Thymus (tissue), 11 donors: ENCODE data around the gene PLXNB3. TPM values are rescaled to one million over a fixed set of nuclear protein-coding genes. Genes with fewer than 3 reads are reported as not detected.

Experiments
- DNase-seq, 9 donors: peaks; one replicate each; pipeline ENCODE4 v3.0.0-alpha.2; 2013; ENCODE audit warnings: low spot score in 9 of 9, low read depth in 6 of 9, missing footprints in 1 of 9
- H3K27ac ChIP-seq, 2 donors: one replicate each; pipeline ENCODE4 v1.5.1; 2013; ENCODE audit warnings: control low read depth in 1 of 2, low read depth in 1 of 2, low read length in 1 of 2, mild to moderate bottlenecking in 1 of 2, moderate library complexity in 1 of 2
- H3K27me3 ChIP-seq, 2 donors: one replicate each; pipeline ENCODE4 v1.5.1; 2013; ENCODE audit warnings: low read length in 1 of 2; ENCODE audit not compliant: control insufficient read depth in 2 of 2, insufficient read depth in 1 of 2
- H3K36me3 ChIP-seq, 2 donors: one replicate each; pipeline ENCODE4 v1.5.1; 2013; ENCODE audit warnings: low read length in 1 of 2, mild to moderate bottlenecking in 1 of 2, moderate library complexity in 1 of 2; ENCODE audit not compliant: control insufficient read depth in 2 of 2, insufficient read depth in 2 of 2
- H3K4me1 ChIP-seq, 2 donors: one replicate each; pipeline ENCODE4 v1.5.1; 2013; ENCODE audit warnings: low read length in 2 of 2; ENCODE audit not compliant: control insufficient read depth in 2 of 2, insufficient read depth in 2 of 2
- H3K4me3 ChIP-seq, 2 donors: one replicate each; pipeline ENCODE4 v1.5.1; 2013; ENCODE audit warnings: low read length in 2 of 2, control low read depth in 1 of 2, mild to moderate bottlenecking in 1 of 2
- H3K9me3 ChIP-seq, 2 donors: one replicate each; pipeline ENCODE4 v1.5.1; 2013; ENCODE audit warnings: low read length in 1 of 2, mild to moderate bottlenecking in 1 of 2; ENCODE audit not compliant: control insufficient read depth in 2 of 2, insufficient read depth in 1 of 2
- WGBS: extraction: QIAGEN DNeasy Blood & Tissue Kit; methylation state at CpG from one replicate; pipeline ENCODE4 v1.1.7; 2013; 5-methylcytosine and 5-hydroxymethylcytosine counted together
- polyA plus RNA-seq: library from polyadenylated mRNA; stranded (reverse); fragments of 200-250 nt; gene quantifications from one replicate; pipeline ENCODE4 v1.2.3, GENCODE V29; 2013
- total RNA-seq: library from RNA; stranded (reverse); fragments of 120-200 nt; gene quantifications from one replicate; pipeline ENCODE4 v1.2.4, GENCODE V29; 2013
- donor health status: healthy.

Gene PLXNB3
- total and polyA plus RNA-seq, 2 donors = 0.14 to 0.71 TPM

DNA sequence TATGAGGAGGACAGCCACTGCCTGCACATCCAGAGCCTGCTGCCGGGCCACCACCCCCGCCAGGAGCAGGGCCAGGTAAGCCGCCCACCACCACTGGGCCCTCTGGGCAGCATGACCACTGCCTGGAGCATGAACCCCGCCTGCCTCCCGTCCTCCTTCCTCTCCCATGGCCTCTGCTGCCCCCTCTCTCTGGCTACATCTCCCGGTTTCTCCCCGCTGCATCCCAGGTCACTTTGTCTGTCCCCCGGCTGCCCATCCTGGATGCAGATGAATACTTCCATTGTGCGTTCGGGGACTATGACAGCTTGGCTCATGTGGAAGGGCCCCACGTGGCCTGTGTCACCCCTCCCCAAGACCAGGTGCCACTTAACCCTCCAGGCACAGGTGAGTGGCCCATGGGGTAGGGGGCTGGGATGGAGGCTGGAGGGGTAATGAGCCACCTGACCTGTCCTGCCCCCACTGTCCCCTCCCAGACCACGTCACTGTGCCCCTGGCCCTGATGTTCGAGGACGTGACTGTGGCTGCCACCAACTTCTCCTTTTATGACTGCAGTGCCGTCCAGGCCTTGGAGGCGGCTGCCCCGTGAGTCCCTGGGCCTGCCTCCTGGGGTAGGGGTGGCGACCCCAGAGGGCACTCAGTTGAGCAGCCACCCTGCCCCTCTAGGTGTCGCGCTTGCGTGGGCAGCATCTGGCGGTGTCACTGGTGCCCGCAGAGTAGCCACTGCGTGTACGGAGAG, 6.0 kb downstream of the PLXNB3 start:
- Histone ChIP-seq H3K27ac (no peak overlapping the region), H3K4me1 (peaks cover 0 to 8% of the 10 kb centered on the region in 2 donors), H3K9me3 (no peaks in the 10 kb centered on the region), H3K4me3 (no peak overlapping the region), H3K27me3 (peaks cover 0 to 10% of the 10 kb centered on the region in 2 donors), H3K36me3 (no peaks in the 10 kb centered on the region)
- no peak for DNase-seq
- WGBS = 95% methylated on average over 25 of the region's 25 CpGs

DNA sequence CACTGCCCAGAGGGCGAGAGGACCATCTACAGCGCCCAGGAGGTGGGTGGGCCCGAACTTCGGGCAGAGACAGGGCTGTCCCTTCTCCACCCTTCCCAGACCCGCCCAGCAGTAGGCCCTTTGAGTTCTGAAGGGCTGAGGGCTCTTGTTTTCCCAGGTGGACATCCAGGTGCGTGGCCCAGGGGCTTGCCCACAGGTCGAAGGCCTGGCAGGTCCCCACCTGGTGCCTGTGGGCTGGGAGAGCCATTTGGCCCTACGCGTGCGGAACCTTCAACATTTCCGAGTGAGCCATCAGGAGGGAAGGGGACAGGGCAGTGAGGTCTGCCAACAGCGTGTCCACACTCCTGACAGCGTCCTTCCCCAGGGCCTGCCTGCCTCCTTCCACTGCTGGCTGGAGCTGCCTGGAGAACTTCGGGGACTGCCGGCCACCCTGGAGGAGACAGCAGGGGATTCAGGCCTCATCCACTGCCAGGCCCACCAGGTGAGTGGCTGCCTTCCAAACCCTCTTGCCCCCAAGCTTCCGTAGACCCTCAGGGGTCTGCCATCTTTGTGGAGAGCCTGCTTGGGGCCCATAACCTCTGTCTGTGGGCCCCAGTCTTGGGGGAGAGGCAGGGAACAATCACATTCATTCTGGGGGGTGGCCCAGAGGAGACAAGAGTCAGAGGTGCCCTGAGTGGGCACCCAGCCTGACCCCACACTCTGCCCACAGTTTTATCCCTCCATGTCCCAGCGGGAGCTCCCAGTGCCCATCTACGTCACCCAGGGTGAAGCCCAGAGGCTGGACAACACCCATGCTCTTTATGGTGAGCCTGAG, 6.8 kb downstream of the PLXNB3 start:
- Histone ChIP-seq H3K4me3 (no peak overlapping the region), H3K36me3 (no peaks in the 10 kb centered on the region), H3K9me3 (no peaks in the 10 kb centered on the region), H3K27ac (no peak overlapping the region), H3K4me1 (peaks cover 0 to 8% of the 10 kb centered on the region in 2 donors), H3K27me3 (peaks cover 0 to 7% of the 10 kb centered on the region in 2 donors)
- 97% methylated on average over 18 of the region's 18 CpGs for WGBS
- no peak for DNase-seq

DNA sequence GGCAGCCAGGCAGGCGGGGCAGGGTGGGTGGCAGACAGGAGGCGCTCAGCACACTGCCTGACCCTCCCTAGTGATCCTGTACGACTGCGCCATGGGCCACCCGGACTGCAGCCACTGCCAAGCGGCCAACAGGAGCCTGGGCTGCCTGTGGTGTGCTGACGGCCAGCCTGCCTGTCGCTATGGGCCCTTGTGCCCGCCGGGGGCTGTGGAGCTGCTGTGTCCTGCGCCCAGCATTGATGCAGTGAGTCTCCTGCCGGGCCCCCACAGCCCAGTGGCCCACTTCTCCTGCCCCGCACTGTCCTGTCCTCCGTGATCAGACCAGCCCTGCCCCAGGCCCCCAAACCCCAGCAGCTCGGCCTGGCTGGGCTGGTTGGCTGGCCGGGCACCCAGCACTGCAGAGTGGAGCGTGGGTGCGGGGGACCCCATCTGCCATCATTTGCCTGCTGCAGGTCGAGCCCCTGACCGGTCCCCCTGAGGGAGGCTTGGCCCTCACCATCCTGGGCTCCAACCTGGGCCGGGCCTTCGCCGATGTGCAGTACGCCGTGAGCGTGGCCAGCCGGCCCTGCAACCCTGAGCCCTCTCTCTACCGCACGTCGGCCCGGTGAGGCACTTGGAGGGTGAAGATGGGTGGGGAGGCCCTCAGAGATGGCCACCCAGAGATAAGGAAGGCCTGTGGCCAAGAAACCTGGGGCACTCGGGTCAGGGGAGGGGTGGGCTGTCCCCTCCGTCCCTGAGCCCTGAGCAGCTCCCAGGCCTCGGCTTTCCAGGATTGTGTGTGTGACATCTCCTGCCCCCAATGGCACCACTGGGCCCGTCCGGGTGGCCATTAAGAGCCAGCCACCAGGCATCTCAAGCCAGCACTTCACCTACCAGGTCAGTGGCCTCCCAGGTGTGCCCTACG, 7.6 kb downstream of the PLXNB3 start:
- Histone ChIP-seq H3K27me3 (peaks cover 0 to 2% of the 10 kb centered on the region in 2 donors), H3K27ac (no peak overlapping the region), H3K4me3 (no peak overlapping the region), H3K9me3 (no peaks in the 10 kb centered on the region), H3K36me3 (no peaks in the 10 kb centered on the region), H3K4me1 (peaks cover 0 to under 1% of the 10 kb centered on the region in 2 donors)
- no peak for DNase-seq
- WGBS = 96% methylated on average over 37 of the region's 37 CpGs

DNA sequence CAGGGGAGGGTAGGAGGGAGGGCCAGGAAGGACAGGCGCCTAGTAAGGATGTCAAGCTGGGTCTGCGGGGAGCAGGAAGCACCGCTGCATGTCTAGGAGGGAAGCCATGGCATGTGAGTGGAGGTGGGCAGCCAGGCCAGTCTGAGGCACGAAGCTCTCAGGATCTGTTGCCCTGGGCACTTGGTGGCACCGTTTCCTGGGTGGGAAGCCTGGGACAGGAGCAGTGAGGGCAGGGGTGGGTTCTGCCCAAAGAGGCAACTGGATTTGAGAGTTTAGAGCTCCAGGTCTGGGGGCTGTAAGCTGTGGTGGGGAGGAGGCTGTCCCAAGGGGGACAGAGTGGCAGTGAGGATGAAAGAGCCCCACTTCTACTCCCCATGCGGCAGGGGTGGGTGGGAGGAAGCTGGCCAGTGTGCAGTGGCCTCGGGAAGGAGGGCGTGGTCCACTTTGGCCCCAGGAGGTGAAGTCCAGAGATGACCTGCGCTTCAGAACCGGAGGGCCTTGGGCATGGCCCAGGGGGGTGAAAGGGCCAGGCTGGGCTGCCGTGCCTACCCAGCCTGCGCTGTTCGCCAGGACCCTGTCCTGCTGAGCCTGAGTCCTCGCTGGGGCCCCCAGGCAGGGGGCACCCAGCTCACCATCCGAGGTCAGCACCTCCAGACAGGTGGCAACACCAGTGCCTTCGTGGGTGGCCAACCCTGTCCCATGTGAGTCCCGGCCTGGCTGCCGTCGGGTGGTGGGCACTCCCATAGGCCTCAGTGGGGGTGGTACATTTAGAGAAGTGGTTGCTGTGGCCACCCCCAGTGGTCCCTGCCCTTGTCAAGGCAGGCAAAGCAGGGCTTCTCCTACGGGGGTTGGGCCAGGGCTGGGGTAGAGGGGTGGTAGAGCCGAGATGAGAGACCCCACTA, 8.5 kb downstream of the PLXNB3 start:
- H3K4me1 ChIP-seq = no peaks in the 10 kb centered on the region
- H3K4me3 ChIP-seq = no peak overlapping the region
- no peaks in the 10 kb centered on the region for H3K36me3 ChIP-seq
- 91% methylated on average over 21 of the region's 21 CpGs for WGBS
- peaks cover 0 to 2% of the 10 kb centered on the region in 2 donors for H3K27me3 ChIP-seq
- no peak for DNase-seq
- no peak overlapping the region for H3K27ac ChIP-seq
- H3K9me3 ChIP-seq = no peaks in the 10 kb centered on the region

DNA sequence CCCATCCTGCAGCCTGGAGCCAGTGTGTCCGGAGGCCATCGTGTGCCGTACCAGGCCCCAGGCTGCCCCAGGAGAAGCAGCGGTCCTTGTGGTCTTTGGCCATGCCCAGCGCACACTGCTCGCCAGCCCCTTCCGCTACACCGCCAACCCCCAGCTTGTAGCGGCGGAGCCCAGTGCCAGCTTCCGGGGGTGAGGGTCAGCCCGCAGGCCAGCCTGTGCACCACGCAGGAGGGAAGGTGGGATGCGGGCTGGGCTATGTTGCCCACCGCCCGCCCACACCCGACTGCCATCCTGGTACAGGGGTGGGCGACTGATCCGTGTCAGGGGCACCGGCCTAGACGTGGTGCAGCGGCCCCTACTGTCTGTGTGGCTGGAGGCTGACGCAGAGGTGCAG, 9.2 kb downstream of the PLXNB3 start:
- no peaks in the 10 kb centered on the region for H3K36me3 ChIP-seq
- 97% methylated on average over 23 of the region's 23 CpGs for WGBS
- no peak overlapping the region for H3K4me3 ChIP-seq
- H3K9me3 ChIP-seq = no peaks in the 10 kb centered on the region
- no peak for DNase-seq
- no peak overlapping the region for H3K27ac ChIP-seq
- H3K4me1 ChIP-seq = no peaks in the 10 kb centered on the region
- H3K27me3 ChIP-seq = peaks cover 0 to 5% of the 10 kb centered on the region in 2 donors

DNA sequence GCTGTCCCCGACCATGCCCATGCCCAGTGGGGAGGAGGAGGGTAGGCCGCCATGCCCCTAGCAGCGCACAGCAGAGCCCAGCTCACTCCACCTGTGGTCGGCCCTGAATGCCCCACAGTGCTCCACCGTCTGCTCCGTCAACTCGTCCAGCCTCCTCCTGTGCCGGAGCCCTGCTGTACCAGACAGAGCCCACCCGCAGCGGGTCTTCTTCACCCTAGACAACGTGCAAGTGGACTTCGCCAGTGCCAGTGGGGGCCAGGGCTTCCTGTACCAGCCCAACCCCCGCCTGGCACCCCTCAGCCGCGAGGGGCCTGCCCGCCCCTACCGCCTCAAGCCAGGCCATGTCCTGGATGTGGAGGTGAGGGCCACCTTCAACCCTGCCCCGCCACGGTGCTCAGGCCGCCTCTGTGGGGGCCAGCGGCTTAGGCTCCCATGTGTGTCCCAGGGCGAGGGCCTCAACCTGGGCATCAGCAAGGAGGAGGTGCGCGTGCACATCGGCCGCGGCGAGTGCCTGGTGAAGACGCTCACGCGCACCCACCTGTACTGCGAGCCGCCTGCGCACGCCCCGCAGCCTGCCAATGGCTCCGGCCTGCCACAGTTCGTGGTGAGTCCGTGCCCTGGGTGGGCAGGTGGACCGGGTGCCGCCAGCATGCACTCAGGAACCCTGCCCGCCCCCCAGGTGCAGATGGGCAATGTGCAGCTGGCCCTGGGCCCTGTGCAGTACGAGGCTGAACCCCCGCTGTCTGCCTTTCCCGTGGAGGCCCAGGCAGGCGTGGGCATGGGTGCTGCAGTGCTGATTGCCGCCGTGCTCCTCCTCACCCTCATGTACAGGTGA, 9.9 kb downstream of the PLXNB3 start:
- Histone ChIP-seq H3K36me3 (no peaks in the 10 kb centered on the region), H3K27me3 (peaks cover 0 to 5% of the 10 kb centered on the region in 2 donors)
- 94% methylated on average over 48 of the region's 48 CpGs for WGBS

DNA sequence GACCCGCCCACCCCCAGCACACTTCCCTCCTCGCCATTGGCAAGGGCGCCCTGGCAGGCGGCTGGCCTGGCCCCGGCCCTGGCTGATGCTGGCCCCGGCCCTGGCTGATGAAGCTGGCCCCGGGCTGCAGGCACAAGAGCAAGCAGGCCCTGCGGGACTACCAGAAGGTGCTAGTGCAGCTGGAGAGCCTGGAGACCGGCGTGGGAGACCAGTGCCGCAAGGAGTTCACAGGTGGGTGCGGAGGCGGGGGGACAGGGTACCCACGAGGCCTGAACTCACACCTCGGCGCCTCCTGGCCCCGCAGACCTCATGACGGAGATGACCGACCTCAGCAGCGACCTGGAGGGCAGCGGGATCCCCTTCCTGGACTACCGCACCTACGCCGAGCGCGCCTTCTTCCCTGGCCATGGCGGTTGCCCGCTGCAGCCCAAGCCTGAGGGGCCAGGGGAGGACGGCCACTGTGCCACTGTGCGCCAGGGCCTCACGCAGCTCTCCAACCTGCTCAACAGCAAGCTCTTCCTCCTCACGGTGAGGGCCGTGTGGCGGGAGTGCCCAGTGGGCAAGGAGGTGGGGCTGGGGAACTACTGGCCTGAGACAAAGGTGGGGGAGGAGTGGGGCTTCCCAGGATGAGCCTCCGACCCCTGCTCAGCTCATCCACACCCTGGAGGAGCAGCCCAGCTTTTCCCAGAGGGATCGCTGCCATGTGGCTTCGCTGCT, 10.7 kb downstream of the PLXNB3 start:
- peaks cover 0 to 8% of the 10 kb centered on the region in 2 donors for H3K27me3 ChIP-seq
- no peaks in the 10 kb centered on the region for H3K36me3 ChIP-seq
- DNase-seq = no peak
- H3K4me3 ChIP-seq = no peak overlapping the region
- no peaks in the 10 kb centered on the region for H3K9me3 ChIP-seq
- WGBS = 93% methylated on average over 36 of the region's 37 CpGs
- H3K27ac ChIP-seq = no peak overlapping the region
- no peaks in the 10 kb centered on the region for H3K4me1 ChIP-seq

More for the DNA sequence above, 9.9 kb downstream of the PLXNB3 start:
- H3K4me1 ChIP-seq = no peaks in the 10 kb centered on the region
- no peak for DNase-seq
- no peaks in the 10 kb centered on the region for H3K9me3 ChIP-seq
- H3K4me3 ChIP-seq = no peak overlapping the region
- no peak overlapping the region for H3K27ac ChIP-seq
